Prostate gland (tissue), 2 donors: ENCODE measurements around the gene GABBR2.
"Not testable (repeated sequence)": the region's sequence is repeated elsewhere in the genome, so short reads cannot be mapped to it uniquely, and the experiment has no call there.

Source experiments
- CTCF ChIP-seq, 4 experiments: fragments of 200-600 bp in 2 of 4; fragments of 450-650 bp in 2 of 4; sonication (generic) in 2 of 4; IDR thresholded peaks; 1 replicate in 3 of 4; 2 replicates in 1 of 4; pipeline ENCODE4 v1.5.1; 2016 to 2019; ENCODE audit warnings: antibody characterized with exemption in 4 of 4, mild to moderate bottlenecking in 2 of 4, moderate library complexity in 2 of 4
- POLR2A ChIP-seq: fragments of 450-650 bp; IDR thresholded peaks from one replicate; pipeline ENCODE4 v1.6.1; 2016; ENCODE audit warnings: antibody characterized with exemption, mild to moderate bottlenecking
- POLR2AphosphoS5 ChIP-seq: sonication (generic); formaldehyde crosslinking; IDR thresholded peaks from one replicate; pipeline ENCODE4 v1.6.1; 2017; ENCODE audit warnings: antibody characterized with exemption

DNA sequence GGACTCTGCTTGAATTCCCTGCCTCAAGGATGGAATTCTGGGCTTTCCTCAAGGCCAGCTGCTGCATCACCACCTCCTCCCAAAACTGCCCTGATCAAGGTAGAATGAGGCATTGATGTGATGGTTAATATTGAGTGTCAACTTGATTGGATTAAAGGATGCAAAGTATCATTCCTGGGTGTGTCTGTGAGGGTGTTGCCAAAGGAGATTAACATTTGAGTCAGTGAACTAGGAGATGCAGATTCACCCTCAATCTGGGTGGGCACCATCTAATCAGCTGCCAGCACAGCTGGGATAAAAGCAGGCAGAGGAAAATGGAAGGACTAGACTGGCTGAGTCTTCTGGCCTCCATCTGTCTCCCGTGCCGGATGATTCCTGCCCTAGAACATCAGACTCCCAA, 23.9 kb downstream of the GABBR2 start:
- not testable (repeated sequence) for TF ChIP-seq CTCF (IDR thresholded peaks at IDR 0.05); POLR2A; POLR2AphosphoS5
